H1 (cell line): Measurements from ENCODE around the gene COMMD1.

ENCODE experiments used
- BCL11A ChIP-seq, 2 experiments: IDR thresholded peaks; one replicate each; pipeline ENCODE4 v1.6.1; 2011; ENCODE audit warnings: low read depth in 2 of 2, low read length in 2 of 2, mild to moderate bottlenecking in 2 of 2
- EZH2 ChIP-seq: fragments of 200-600 bp; sonication (generic); IDR thresholded peaks from 2 replicates; pipeline ENCODE4 v1.7.1; 2012; ENCODE audit warnings: low read depth, mild to moderate bottlenecking, moderate library complexity, low read length, inconsistent platforms; ENCODE audit not compliant: severe bottlenecking
- JUND ChIP-seq: IDR thresholded peaks from 2 replicates; pipeline ENCODE4 v1.6.1; 2011; ENCODE audit warnings: mild to moderate bottlenecking, improper control_type of control experiment, low read length
- POLR2A ChIP-seq, 2 experiments: IDR thresholded peaks; 1 replicate in 1 of 2; 2 replicates in 1 of 2; pipeline ENCODE4 v1.6.1; 2011; ENCODE audit warnings: low read depth in 2 of 2, low read length in 2 of 2, mild to moderate bottlenecking in 2 of 2; ENCODE audit errors: control extremely low read depth in 1 of 2
- RAD21 ChIP-seq, 2 experiments: IDR thresholded peaks in 1 of 2; conservative IDR thresholded peaks in 1 of 2; 2 replicates each; pipeline ENCODE4 v1.6.1; 2011; ENCODE audit warnings: low read depth in 2 of 2, low read length in 2 of 2, improper control_type of control experiment in 1 of 2, inconsistent platforms in 1 of 2, mild to moderate bottlenecking in 1 of 2, moderate library complexity in 1 of 2
- RNF2 ChIP-seq: fragments of 200-900, 300-1000 bp; sonication (generic); IDR thresholded peaks from 2 replicates; pipeline ENCODE4 v1.7.1; 2016; ENCODE audit warnings: borderline replicate concordance, low read depth, mild to moderate bottlenecking, antibody characterized with exemption, low read length; ENCODE audit not compliant: poor library complexity, severe bottlenecking; ENCODE audit errors: missing control alignments
- SIRT6 ChIP-seq: IDR thresholded peaks from one replicate; pipeline ENCODE4 v1.7.1; 2012; ENCODE audit warnings: low read length, inconsistent platforms
- TAF1 ChIP-seq: IDR thresholded peaks from 2 replicates; pipeline ENCODE4 v1.6.1; 2011; ENCODE audit warnings: mild to moderate bottlenecking, low read depth, low read length
- ZNF274 ChIP-seq: IDR thresholded peaks from 2 replicates; pipeline ENCODE4 v1.7.0; 2012; ENCODE audit warnings: low read length, borderline replicate concordance; ENCODE audit errors: extremely low read depth
- TF ChIP-seq, protein P1 (sequence below), 3 experiments: IDR thresholded peaks; 1 replicate in 2 of 3; 2 replicates in 1 of 3; pipeline versions ENCODE4 v1.5.1 to v1.6.1; 2011; ENCODE audit warnings: low read length in 3 of 3, mild to moderate bottlenecking in 3 of 3, inconsistent platforms in 2 of 3, low read depth in 1 of 3, moderate library complexity in 1 of 3; ENCODE audit not compliant: insufficient read depth in 1 of 3; ENCODE audit errors: control extremely low read depth in 1 of 3

DNA sequence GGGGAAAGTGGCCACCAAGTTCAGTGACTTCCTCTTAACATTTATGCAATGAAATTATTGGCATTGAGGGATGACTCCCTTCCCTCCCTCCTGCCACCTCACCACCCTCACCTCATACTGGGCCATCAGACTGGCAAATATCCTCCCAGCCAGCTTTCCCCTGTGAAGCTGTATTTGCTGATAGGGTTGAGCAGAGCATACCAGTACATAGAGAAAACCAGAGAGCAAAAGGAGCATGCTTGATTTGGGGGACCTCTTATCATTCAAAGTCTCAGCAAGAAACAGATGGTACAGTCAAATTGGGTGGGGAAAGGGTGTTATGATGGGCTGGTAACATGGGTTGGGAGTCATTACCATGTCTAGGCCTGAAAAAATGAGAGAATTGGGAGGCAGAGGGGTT lies 271.3 kb downstream of the COMMD1 start:
- TF ChIP-seq, protein P1, sequence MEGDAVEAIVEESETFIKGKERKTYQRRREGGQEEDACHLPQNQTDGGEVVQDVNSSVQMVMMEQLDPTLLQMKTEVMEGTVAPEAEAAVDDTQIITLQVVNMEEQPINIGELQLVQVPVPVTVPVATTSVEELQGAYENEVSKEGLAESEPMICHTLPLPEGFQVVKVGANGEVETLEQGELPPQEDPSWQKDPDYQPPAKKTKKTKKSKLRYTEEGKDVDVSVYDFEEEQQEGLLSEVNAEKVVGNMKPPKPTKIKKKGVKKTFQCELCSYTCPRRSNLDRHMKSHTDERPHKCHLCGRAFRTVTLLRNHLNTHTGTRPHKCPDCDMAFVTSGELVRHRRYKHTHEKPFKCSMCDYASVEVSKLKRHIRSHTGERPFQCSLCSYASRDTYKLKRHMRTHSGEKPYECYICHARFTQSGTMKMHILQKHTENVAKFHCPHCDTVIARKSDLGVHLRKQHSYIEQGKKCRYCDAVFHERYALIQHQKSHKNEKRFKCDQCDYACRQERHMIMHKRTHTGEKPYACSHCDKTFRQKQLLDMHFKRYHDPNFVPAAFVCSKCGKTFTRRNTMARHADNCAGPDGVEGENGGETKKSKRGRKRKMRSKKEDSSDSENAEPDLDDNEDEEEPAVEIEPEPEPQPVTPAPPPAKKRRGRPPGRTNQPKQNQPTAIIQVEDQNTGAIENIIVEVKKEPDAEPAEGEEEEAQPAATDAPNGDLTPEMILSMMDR (IDR thresholded peaks at IDR 0.05; ENCODE audit: control extremely low read depth in 1 of 3, insufficient read depth in 1 of 3, low read depth in 1 of 3, low read length in 3 of 3): no peak
- TF ChIP-seq ZNF274 (no peak), RNF2 (no peak), SIRT6 (no peak), BCL11A (IDR thresholded peaks at IDR 0.05; ENCODE audit: low read depth in 2 of 2, low read length in 2 of 2) (no peak), TAF1 (no peak), POLR2A (IDR thresholded peaks at IDR 0.05; ENCODE audit: control extremely low read depth in 1 of 2, low read depth in 2 of 2, low read length in 2 of 2) (no peak), RAD21 (IDR thresholded peaks at IDR 0.05 in 1 of 2, conservative IDR thresholded peaks at IDR 0.05 in 1 of 2; ENCODE audit: low read depth in 2 of 2, low read length in 2 of 2) (no peak), EZH2 (no peak), JUND (no peak)
